Type B pancreatic cell (in vitro differentiated cells): ENCODE measurements around the gene FXYD4. TPM values are rescaled to one million over a fixed set of nuclear protein-coding genes. Genes with fewer than 3 reads are reported as not detected.
A peak's percentile ranks its signal among the peaks of the same experiment; 100 is the strongest.
"Not testable (repeated sequence)": the region's sequence is repeated elsewhere in the genome, so short reads cannot be mapped to it uniquely, and the experiment has no call there.

ENCODE experiments used
- DNase-seq: peaks from one replicate; pipeline ENCODE4 v3.0.0; 2021; ENCODE audit warnings: mixed read lengths; ENCODE audit not compliant: unreplicated experiment; ENCODE audit errors: extremely low spot score
- H3K27ac Mint-ChIP-seq: 2 replicates; pipeline ENCODE4 v1.8.0; 2021; ENCODE audit warnings: mild to moderate bottlenecking, mixed read lengths
- H3K27me3 Mint-ChIP-seq: 2 replicates; pipeline ENCODE4 v1.8.0; 2021; ENCODE audit warnings: mixed read lengths
- H3K36me3 Mint-ChIP-seq: 2 replicates; pipeline ENCODE4 v1.8.0; 2021; ENCODE audit warnings: mixed read lengths
- H3K4me1 Mint-ChIP-seq: one replicate; pipeline ENCODE4 v1.8.0; 2021; ENCODE audit warnings: mixed read lengths; ENCODE audit not compliant: unreplicated experiment
- H3K4me3 Mint-ChIP-seq: 2 replicates; pipeline ENCODE4 v1.8.0; 2021; ENCODE audit warnings: mild to moderate bottlenecking, mixed read lengths
- H3K9me3 Mint-ChIP-seq: 2 replicates; pipeline ENCODE4 v1.8.0; 2021; ENCODE audit warnings: mixed read lengths
- CTCF ChIP-seq: fragments of 200-600 bp; sonication (generic); conservative IDR thresholded peaks from 2 replicates; pipeline ENCODE4 v1.5.0; 2021; ENCODE audit warnings: antibody characterized with exemption, mild to moderate bottlenecking
- total RNA-seq: library from RNA; stranded (reverse); gene quantifications from 2 replicates; pipeline ENCODE4 v1.2.1, GENCODE V29; 2021; ENCODE audit warnings: low replicate concordance

The FXYD4 gene
- total RNA-seq, 1 donor from 2014 or later: 0.97 TPM

GRCh38 chr10:43419997-43420368, 48.5 kb downstream of the FXYD4 start:
- H3K27ac Mint-ChIP-seq: peak overlapping the region; percentile 72

GRCh38 chr10:43420369-43421200, 49.1 kb downstream of the FXYD4 start:
- H3K9me3 Mint-ChIP-seq: peaks cover 4% of the 10 kb centered on the region
- peak overlapping the region; percentile 94 for H3K27ac Mint-ChIP-seq
- peak overlapping the region; percentile 88 for H3K4me3 Mint-ChIP-seq
- TF ChIP-seq CTCF: peak; percentile 34
- peaks cover 6% of the 10 kb centered on the region for H3K4me1 Mint-ChIP-seq
- DNase-seq: peak; percentile 87
- H3K27me3 Mint-ChIP-seq: no peaks in the 10 kb centered on the region
- H3K36me3 Mint-ChIP-seq: no peaks in the 10 kb centered on the region

More at GRCh38 chr10:43419997-43420368, 48.5 kb downstream of the FXYD4 start:
- TF ChIP-seq CTCF: no peak
- DNase-seq: no peak
- no peaks in the 10 kb centered on the region for H3K36me3 Mint-ChIP-seq
- H3K9me3 Mint-ChIP-seq: peaks cover 4% of the 10 kb centered on the region
- H3K4me3 Mint-ChIP-seq: peak overlapping the region; percentile 75
- peaks cover 6% of the 10 kb centered on the region for H3K4me1 Mint-ChIP-seq
- no peaks in the 10 kb centered on the region for H3K27me3 Mint-ChIP-seq

GRCh38 chr10:43421201-43421507, 49.7 kb downstream of the FXYD4 start:
- peak overlapping the region; percentile 94 for H3K27ac Mint-ChIP-seq
- no peak for DNase-seq
- peaks cover 6% of the 10 kb centered on the region for H3K4me1 Mint-ChIP-seq
- peaks cover 4% of the 10 kb centered on the region for H3K9me3 Mint-ChIP-seq
- H3K36me3 Mint-ChIP-seq: no peaks in the 10 kb centered on the region
- H3K27me3 Mint-ChIP-seq: no peaks in the 10 kb centered on the region
- TF ChIP-seq CTCF: no peak
- peak overlapping the region; percentile 88 for H3K4me3 Mint-ChIP-seq

- Mint-ChIP-seq H3K27ac (peak overlapping the region; percentile 40), H3K4me1 (peaks cover 6% of the 10 kb centered on the region), H3K36me3 (no peaks in the 10 kb centered on the region), H3K27me3 (no peaks in the 10 kb centered on the region), H3K4me3 (peak overlapping the region; percentile 59), H3K9me3 (peaks cover 4% of the 10 kb centered on the region)
- TF ChIP-seq CTCF: no peak
- DNase-seq: no peak
Measured at GRCh38 chr10:43421519-43421918, 50.1 kb downstream of the FXYD4 start.

GRCh38 chr10:43421944-43422343, 50.5 kb downstream of the FXYD4 start:
- not testable (repeated sequence) for DNase-seq

GRCh38 chr10:43424416-43424815, 53.0 kb downstream of the FXYD4 start:
- Mint-ChIP-seq H3K4me1 (peaks cover 6% of the 10 kb centered on the region), H3K27ac (no peak overlapping the region), H3K27me3 (no peaks in the 10 kb centered on the region), H3K36me3 (no peaks in the 10 kb centered on the region), H3K9me3 (peaks cover 4% of the 10 kb centered on the region), H3K4me3 (no peak overlapping the region)
- TF ChIP-seq CTCF: no peak
- DNase-seq: no peak

More at GRCh38 chr10:43421944-43422343, 50.5 kb downstream of the FXYD4 start:
- H3K27ac Mint-ChIP-seq: peak overlapping the region; percentile 40
- not testable (repeated sequence) for H3K27me3 Mint-ChIP-seq, H3K4me3 Mint-ChIP-seq, H3K9me3 Mint-ChIP-seq, H3K36me3 Mint-ChIP-seq, H3K4me1 Mint-ChIP-seq

Other genes starting within 250 kb of the FXYD4 start
- 6.0 and 11.6 TPM in 2 replicates for gene CSGALNACT2, start 233.2 kb upstream of the FXYD4 start, total RNA-seq
- gene RASGEF1A, start 104.6 kb upstream of the FXYD4 start, total RNA-seq: 0.90 and 1.3 TPM in 2 replicates
- 220 and 287 TPM in 2 replicates for gene HNRNPF, start 37.5 kb downstream of the FXYD4 start, total RNA-seq
- 3.5 and 6.4 TPM in 2 replicates for gene ZNF487, start 65.5 kb downstream of the FXYD4 start, total RNA-seq
- 2.4 and 9.2 TPM in 2 replicates for gene ZNF239, start 203.0 kb downstream of the FXYD4 start, total RNA-seq
- 3.5 and 6.7 TPM in 2 replicates for gene ZNF485, start 234.8 kb downstream of the FXYD4 start, total RNA-seq